Midbrain (tissue), 1 donor: ENCODE measurements around the gene KLF7.
A peak's percentile ranks its signal among the peaks of the same experiment; 100 is the strongest.

ENCODE experiments used
- DNase-seq: peaks from one replicate; lab custom pipeline; 2025; lab: John Stamatoyannopoulos, UW

The KLF7 gene

GRCh38 chr2:207091176-207091575, 74.6 kb downstream of the KLF7 start:
- DNase-seq: no peak

- DNase-seq: peak; percentile 23
Observed at GRCh38 chr2:207090389-207090788, 75.4 kb downstream of the KLF7 start.

GRCh38 chr2:207088839-207089238, 76.9 kb downstream of the KLF7 start:
- no peak for DNase-seq

GRCh38 chr2:207088276-207088675, 77.5 kb downstream of the KLF7 start:
- DNase-seq: no peak

GRCh38 chr2:207087046-207087902, 78.5 kb downstream of the KLF7 start:
- no peak for DNase-seq

GRCh38 chr2:207086136-207086535, 79.6 kb downstream of the KLF7 start:
- DNase-seq: peak; percentile 18

GRCh38 chr2:207085110-207085509, 80.6 kb downstream of the KLF7 start:
- DNase-seq: no peak

GRCh38 chr2:207083361-207084110, 82.2 kb downstream of the KLF7 start:
- no peak for DNase-seq

- no peak for DNase-seq
Observed at GRCh38 chr2:207082619-207083018, 83.1 kb downstream of the KLF7 start.

- DNase-seq: peak; percentile 83
Observed at GRCh38 chr2:207078186-207078798, 87.5 kb downstream of the KLF7 start.

GRCh38 chr2:207077266-207077665, 88.5 kb downstream of the KLF7 start:
- DNase-seq: no peak

GRCh38 chr2:207075456-207075855, 90.3 kb downstream of the KLF7 start:
- DNase-seq: no peak

- peak; percentile 77 for DNase-seq
Observed at GRCh38 chr2:207073801-207074678, 91.7 kb downstream of the KLF7 start.

GRCh38 chr2:207073412-207073800, 92.3 kb downstream of the KLF7 start:
- no peak for DNase-seq

- DNase-seq: no peak
Observed at GRCh38 chr2:207072571-207072970, 93.2 kb downstream of the KLF7 start.

GRCh38 chr2:207071820-207072219, 93.9 kb downstream of the KLF7 start:
- DNase-seq: no peak

GRCh38 chr2:207067473-207067872, 98.3 kb downstream of the KLF7 start:
- no peak for DNase-seq

GRCh38 chr2:207066791-207067460, 98.8 kb downstream of the KLF7 start:
- DNase-seq: peak; percentile 47

- DNase-seq: no peak
Observed at GRCh38 chr2:207066166-207066565, 99.6 kb downstream of the KLF7 start.

GRCh38 chr2:207064128-207064690, 101.5 kb downstream of the KLF7 start:
- DNase-seq: no peak

- DNase-seq: no peak
Observed at GRCh38 chr2:207061181-207061580, 104.6 kb downstream of the KLF7 start.
